GM23338 (cell line): ENCODE results near the gene ING1. TPM values are rescaled to one million over a fixed set of nuclear protein-coding genes. Genes with fewer than 3 reads are reported as not detected.

Experiments used
- CREB1 ChIP-seq: fragments of 250-450 bp; sonication (Bioruptor Pico); IDR thresholded peaks from 2 replicates; pipeline ENCODE4 v1.5.0; 2020; ENCODE audit warnings: low read depth, mild to moderate bottlenecking, moderate library complexity
- CTCF ChIP-seq, 2 experiments: fragments of 200-600 bp in 1 of 2; sonication (generic) in 1 of 2; conservative IDR thresholded peaks; 2 replicates each; pipeline versions ENCODE4 v1.5.1 to v1.6.1; 2016 to 2017; ENCODE audit warnings: antibody characterized with exemption in 2 of 2, low read depth in 2 of 2, mild to moderate bottlenecking in 2 of 2, moderate library complexity in 1 of 2
- NANOG ChIP-seq: IDR thresholded peaks from 2 replicates; pipeline ENCODE4 v1.6.1; 2016; ENCODE audit warnings: antibody characterized with exemption, borderline replicate concordance
- POLR2AphosphoS5 ChIP-seq: IDR thresholded peaks from 2 replicates; pipeline ENCODE4 v1.6.1; 2016; ENCODE audit warnings: antibody characterized with exemption, low read depth
- ZNF331 ChIP-seq: fragments of 250-450 bp; sonication (Bioruptor Pico); IDR thresholded peaks from 2 replicates; pipeline ENCODE4 v1.5.0; 2020; ENCODE audit warnings: low read depth, mild to moderate bottlenecking, moderate library complexity
- polyA plus RNA-seq: library from polyadenylated mRNA; unstranded; fragments of >200 nt; fragmentation: Nextera tagmentation; extraction: Ambion mirVana; gene quantifications from 2 replicates; pipeline ENCODE4 v1.2.1, GENCODE V29; 2016
- total RNA-seq: library from RNA; depleted of rRNA; stranded (reverse); fragments of >200 nt; shearing (Covaris generic); gene quantifications from 2 replicates; pipeline ENCODE4 v1.2.3, GENCODE V29; 2014
- TF ChIP-seq, protein P1 (sequence below): fragments of 250-450 bp; sonication (Bioruptor Pico); IDR thresholded peaks from 2 replicates; pipeline ENCODE4 v1.5.0; 2020; ENCODE audit warnings: mild to moderate bottlenecking, moderate library complexity
- TF ChIP-seq, protein P2 (sequence below): IDR thresholded peaks from one replicate; pipeline ENCODE4 v1.6.1; 2018; ENCODE audit warnings: antibody characterized with exemption; ENCODE audit not compliant: unreplicated experiment

The ING1 gene
- total and polyA plus RNA-seq, 2 experiments from 2014 or later, result 27.4 to 34.4 TPM

GRCh38 chr13:110758195-110758805 is 44.8 kb downstream of the ING1 start (continued):
- TF ChIP-seq, protein P1, sequence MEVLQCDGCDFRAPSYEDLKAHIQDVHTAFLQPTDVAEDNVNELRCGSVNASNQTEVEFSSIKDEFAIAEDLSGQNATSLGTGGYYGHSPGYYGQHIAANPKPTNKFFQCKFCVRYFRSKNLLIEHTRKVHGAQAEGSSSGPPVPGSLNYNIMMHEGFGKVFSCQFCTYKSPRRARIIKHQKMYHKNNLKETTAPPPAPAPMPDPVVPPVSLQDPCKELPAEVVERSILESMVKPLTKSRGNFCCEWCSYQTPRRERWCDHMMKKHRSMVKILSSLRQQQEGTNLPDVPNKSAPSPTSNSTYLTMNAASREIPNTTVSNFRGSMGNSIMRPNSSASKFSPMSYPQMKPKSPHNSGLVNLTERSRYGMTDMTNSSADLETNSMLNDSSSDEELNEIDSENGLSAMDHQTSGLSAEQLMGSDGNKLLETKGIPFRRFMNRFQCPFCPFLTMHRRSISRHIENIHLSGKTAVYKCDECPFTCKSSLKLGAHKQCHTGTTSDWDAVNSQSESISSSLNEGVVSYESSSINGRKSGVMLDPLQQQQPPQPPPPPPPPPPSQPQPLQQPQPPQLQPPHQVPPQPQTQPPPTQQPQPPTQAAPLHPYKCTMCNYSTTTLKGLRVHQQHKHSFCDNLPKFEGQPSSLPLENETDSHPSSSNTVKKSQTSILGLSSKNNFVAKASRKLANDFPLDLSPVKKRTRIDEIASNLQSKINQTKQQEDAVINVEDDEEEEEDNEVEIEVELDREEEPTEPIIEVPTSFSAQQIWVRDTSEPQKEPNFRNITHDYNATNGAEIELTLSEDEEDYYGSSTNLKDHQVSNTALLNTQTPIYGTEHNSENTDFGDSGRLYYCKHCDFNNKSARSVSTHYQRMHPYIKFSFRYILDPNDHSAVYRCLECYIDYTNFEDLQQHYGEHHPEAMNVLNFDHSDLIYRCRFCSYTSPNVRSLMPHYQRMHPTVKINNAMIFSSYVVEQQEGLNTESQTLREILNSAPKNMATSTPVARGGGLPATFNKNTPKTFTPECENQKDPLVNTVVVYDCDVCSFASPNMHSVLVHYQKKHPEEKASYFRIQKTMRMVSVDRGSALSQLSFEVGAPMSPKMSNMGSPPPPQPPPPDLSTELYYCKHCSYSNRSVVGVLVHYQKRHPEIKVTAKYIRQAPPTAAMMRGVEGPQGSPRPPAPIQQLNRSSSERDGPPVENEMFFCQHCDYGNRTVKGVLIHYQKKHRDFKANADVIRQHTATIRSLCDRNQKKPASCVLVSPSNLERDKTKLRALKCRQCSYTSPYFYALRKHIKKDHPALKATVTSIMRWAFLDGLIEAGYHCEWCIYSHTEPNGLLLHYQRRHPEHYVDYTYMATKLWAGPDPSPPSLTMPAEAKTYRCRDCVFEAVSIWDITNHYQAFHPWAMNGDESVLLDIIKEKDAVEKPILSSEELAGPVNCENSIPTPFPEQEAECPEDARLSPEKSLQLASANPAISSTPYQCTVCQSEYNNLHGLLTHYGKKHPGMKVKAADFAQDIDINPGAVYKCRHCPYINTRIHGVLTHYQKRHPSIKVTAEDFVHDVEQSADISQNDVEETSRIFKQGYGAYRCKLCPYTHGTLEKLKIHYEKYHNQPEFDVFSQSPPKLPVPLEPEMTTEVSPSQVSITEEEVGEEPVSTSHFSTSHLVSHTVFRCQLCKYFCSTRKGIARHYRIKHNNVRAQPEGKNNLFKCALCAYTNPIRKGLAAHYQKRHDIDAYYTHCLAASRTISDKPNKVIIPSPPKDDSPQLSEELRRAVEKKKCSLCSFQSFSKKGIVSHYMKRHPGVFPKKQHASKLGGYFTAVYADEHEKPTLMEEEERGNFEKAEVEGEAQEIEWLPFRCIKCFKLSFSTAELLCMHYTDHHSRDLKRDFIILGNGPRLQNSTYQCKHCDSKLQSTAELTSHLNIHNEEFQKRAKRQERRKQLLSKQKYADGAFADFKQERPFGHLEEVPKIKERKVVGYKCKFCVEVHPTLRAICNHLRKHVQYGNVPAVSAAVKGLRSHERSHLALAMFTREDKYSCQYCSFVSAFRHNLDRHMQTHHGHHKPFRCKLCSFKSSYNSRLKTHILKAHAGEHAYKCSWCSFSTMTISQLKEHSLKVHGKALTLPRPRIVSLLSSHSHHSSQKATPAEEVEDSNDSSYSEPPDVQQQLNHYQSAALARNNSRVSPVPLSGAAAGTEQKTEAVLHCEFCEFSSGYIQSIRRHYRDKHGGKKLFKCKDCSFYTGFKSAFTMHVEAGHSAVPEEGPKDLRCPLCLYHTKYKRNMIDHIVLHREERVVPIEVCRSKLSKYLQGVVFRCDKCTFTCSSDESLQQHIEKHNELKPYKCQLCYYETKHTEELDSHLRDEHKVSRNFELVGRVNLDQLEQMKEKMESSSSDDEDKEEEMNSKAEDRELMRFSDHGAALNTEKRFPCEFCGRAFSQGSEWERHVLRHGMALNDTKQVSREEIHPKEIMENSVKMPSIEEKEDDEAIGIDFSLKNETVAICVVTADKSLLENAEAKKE, result no peak
- TF ChIP-seq, protein P2, sequence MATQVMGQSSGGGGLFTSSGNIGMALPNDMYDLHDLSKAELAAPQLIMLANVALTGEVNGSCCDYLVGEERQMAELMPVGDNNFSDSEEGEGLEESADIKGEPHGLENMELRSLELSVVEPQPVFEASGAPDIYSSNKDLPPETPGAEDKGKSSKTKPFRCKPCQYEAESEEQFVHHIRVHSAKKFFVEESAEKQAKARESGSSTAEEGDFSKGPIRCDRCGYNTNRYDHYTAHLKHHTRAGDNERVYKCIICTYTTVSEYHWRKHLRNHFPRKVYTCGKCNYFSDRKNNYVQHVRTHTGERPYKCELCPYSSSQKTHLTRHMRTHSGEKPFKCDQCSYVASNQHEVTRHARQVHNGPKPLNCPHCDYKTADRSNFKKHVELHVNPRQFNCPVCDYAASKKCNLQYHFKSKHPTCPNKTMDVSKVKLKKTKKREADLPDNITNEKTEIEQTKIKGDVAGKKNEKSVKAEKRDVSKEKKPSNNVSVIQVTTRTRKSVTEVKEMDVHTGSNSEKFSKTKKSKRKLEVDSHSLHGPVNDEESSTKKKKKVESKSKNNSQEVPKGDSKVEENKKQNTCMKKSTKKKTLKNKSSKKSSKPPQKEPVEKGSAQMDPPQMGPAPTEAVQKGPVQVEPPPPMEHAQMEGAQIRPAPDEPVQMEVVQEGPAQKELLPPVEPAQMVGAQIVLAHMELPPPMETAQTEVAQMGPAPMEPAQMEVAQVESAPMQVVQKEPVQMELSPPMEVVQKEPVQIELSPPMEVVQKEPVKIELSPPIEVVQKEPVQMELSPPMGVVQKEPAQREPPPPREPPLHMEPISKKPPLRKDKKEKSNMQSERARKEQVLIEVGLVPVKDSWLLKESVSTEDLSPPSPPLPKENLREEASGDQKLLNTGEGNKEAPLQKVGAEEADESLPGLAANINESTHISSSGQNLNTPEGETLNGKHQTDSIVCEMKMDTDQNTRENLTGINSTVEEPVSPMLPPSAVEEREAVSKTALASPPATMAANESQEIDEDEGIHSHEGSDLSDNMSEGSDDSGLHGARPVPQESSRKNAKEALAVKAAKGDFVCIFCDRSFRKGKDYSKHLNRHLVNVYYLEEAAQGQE, result no peak
- no peak for TF ChIP-seq CREB1 (CRISPR knock-in tag)
- no peak for TF ChIP-seq POLR2AphosphoS5
- no peak for TF ChIP-seq CTCF (conservative IDR thresholded peaks at IDR 0.05; ENCODE audit: low read depth in 2 of 2)
- no peak for TF ChIP-seq ZNF331 (CRISPR knock-in tag)
- TF ChIP-seq NANOG, result no peak
